Bone marrow (tissue), 2 donors: ENCODE data around the gene ACAD8.
"Not testable (repeated sequence)": the region's sequence is repeated elsewhere in the genome, so short reads cannot be mapped to it uniquely, and the experiment has no call there.

ENCODE experiments used
- DNase-seq, 2 donors: peaks; one replicate each; lab custom pipeline; 2025; lab: John Stamatoyannopoulos, UW

Gene ACAD8

GRCh38 chr11:134267461-134267860 lies 14.1 kb downstream of the ACAD8 start:
- no peak for DNase-seq

GRCh38 chr11:134267966-134268365 lies 14.6 kb downstream of the ACAD8 start:
- DNase-seq = no peak

GRCh38 chr11:134270250-134270714 lies 16.9 kb downstream of the ACAD8 start:
- DNase-seq = no peak

GRCh38 chr11:134271978-134272377 lies 18.6 kb downstream of the ACAD8 start:
- DNase-seq = no peak

GRCh38 chr11:134272381-134273316 lies 19.3 kb downstream of the ACAD8 start:
- no peak for DNase-seq

- no peak for DNase-seq
Measured at GRCh38 chr11:134273317-134273712, 19.9 kb downstream of the ACAD8 start.

- no peak for DNase-seq
Measured at GRCh38 chr11:134275188-134275533, 21.8 kb downstream of the ACAD8 start.

- DNase-seq = no peak
Measured at GRCh38 chr11:134275534-134276395, 22.4 kb downstream of the ACAD8 start, which contains the start of gene GLB1L3. GLB1L3 (plus strand) TSS chr11:134276379; CDS start chr11:134276741, 362 bp downstream.

- no peak for DNase-seq
Measured at GRCh38 chr11:134276396-134277182, 23.2 kb downstream of the ACAD8 start.

GRCh38 chr11:134277183-134278001 lies 24.0 kb downstream of the ACAD8 start:
- no peak for DNase-seq

GRCh38 chr11:134278356-134278755 lies 25.0 kb downstream of the ACAD8 start:
- no peak for DNase-seq

GRCh38 chr11:134281635-134282034 lies 28.3 kb downstream of the ACAD8 start:
- not testable (repeated sequence) for DNase-seq

GRCh38 chr11:134282121-134283045 lies 29.0 kb downstream of the ACAD8 start:
- DNase-seq = no peak

GRCh38 chr11:134283461-134284230 lies 30.3 kb downstream of the ACAD8 start:
- no peak for DNase-seq

- DNase-seq = not testable (repeated sequence)
Measured at GRCh38 chr11:134284349-134284748, 31.0 kb downstream of the ACAD8 start.

GRCh38 chr11:134287561-134287960 lies 34.2 kb downstream of the ACAD8 start:
- no peak for DNase-seq

GRCh38 chr11:134288486-134288885 lies 35.1 kb downstream of the ACAD8 start:
- DNase-seq = no peak

- DNase-seq = no peak
Measured at GRCh38 chr11:134289167-134289566, 35.8 kb downstream of the ACAD8 start.

- DNase-seq = no peak
Measured at GRCh38 chr11:134289789-134290188, 36.4 kb downstream of the ACAD8 start.
